GM12892 (cell line): ENCODE results near the gene TBC1D20.

Experiments
- POLR2A ChIP-seq: IDR thresholded peaks from 2 replicates; pipeline ENCODE4 v1.6.1; 2011; ENCODE audit warnings: low read depth, low read length, control low read depth
- POLR2AphosphoS5 ChIP-seq: IDR thresholded peaks from 2 replicates; pipeline ENCODE4 v1.6.1; 2011; ENCODE audit warnings: low read depth, low read length, control low read depth

DNA sequence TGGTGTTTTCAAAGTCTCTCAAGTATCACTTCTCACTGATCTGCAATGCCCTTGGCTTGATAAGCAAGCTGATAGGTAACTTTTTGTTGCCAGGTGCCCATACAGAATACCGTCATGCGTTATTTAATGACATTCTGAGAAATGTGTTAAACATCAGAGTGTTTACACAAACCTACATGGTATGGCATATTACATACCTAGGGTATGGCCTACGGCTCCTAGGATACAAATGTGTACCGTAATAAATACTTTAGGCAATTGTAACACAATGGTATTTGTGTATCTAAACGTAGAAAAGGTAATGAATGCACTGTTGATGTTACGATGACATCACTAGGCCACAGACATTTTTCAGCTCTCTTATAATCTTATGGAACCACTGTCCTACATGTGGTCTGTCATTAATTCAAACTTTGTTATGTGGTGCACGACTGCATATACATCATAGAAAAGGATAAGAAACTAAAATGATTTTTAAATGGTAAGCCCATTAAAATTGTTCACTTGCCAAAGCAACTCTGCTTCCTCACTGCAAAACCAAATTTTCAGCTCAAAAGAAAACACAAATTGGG, 45.5 kb upstream of the TBC1D20 start:
- TF ChIP-seq POLR2A (no peak), POLR2AphosphoS5 (no peak)
